ENCODE measurements around the gene MLKL. TPM values are rescaled to one million over a fixed set of nuclear protein-coding genes. Genes with fewer than 3 reads are reported as not detected.

Gene MLKL
- total and polyA plus RNA-seq, 12 donors, result 1.7 to 11.1 (median 3.9) TPM

GRCh38 chr16:74739275-74739674 lies 38.6 kb upstream of the MLKL start:
- no peaks in the 10 kb centered on the region for H3K9me3 ChIP-seq
- ATAC-seq, result no peak
- no peak for DNase-seq
- peaks cover 0 to 3% (median 0%) of the 10 kb centered on the region in 9 donors for H3K4me1 ChIP-seq
- no peaks in the 10 kb centered on the region for H3K36me3 ChIP-seq
- 69 to 78% methylated on average over 6 of the region's 6 CpGs for WGBS, 2 donors
- intact Hi-C loops (cut with DNase I), result no loop called here
- H3K27ac ChIP-seq, result no peak overlapping the region
- TF ChIP-seq CTCF (IDR thresholded peaks at IDR 0.05), result no peak
- H3K27me3 ChIP-seq, result peaks cover 0 to 47% (median 19%) of the 10 kb centered on the region in 7 donors
- no peak overlapping the region for H3K4me3 ChIP-seq

GRCh38 chr16:74738816-74739215 lies 38.2 kb upstream of the MLKL start:
- no peak for DNase-seq

GRCh38 chr16:74738113-74738541 lies 37.5 kb upstream of the MLKL start:
- 39 to 41% methylated on average over 10 of the region's 10 CpGs for WGBS, 2 donors
- no peak for TF ChIP-seq CTCF (IDR thresholded peaks at IDR 0.05)
- peaks cover 0 to 52% (median 23%) of the 10 kb centered on the region in 7 donors for H3K27me3 ChIP-seq
- no peaks in the 10 kb centered on the region for H3K9me3 ChIP-seq
- DNase-seq (no peak), ATAC-seq (no peak)
- H3K36me3 ChIP-seq, result no peaks in the 10 kb centered on the region
- H3K27ac ChIP-seq, result no peak overlapping the region
- H3K4me1 ChIP-seq, result peaks cover 0 to 3% (median 0%) of the 10 kb centered on the region in 9 donors
- intact Hi-C loops (cut with DNase I), result no loop called here
- no peak overlapping the region for H3K4me3 ChIP-seq

More at GRCh38 chr16:74738816-74739215, 38.2 kb upstream of the MLKL start:
- TF ChIP-seq CTCF (IDR thresholded peaks at IDR 0.05), result no peak
- Histone ChIP-seq H3K4me3 (no peak overlapping the region), H3K36me3 (no peaks in the 10 kb centered on the region), H3K9me3 (no peaks in the 10 kb centered on the region), H3K27ac (no peak overlapping the region), H3K4me1 (peaks cover 0 to 3% (median 0%) of the 10 kb centered on the region in 9 donors), H3K27me3 (peaks cover 0 to 51% (median 23%) of the 10 kb centered on the region in 7 donors)
- peak in 1 of 8 donors; percentile 15 for ATAC-seq
- WGBS, 2 donors, result 88 to 95% methylated on average over 11 of the region's 11 CpGs
- intact Hi-C loops (cut with DNase I), result no loop called here

GRCh38 chr16:74737521-74737920 lies 36.9 kb upstream of the MLKL start:
- H3K27ac ChIP-seq, result no peak overlapping the region
- WGBS, 2 donors, result 80 to 85% methylated on average over 6 of the region's 6 CpGs
- DNase-seq (no peak), ATAC-seq (no peak)
- intact Hi-C loops (cut with DNase I), result no loop called here
- H3K36me3 ChIP-seq, result no peaks in the 10 kb centered on the region
- no peak for TF ChIP-seq CTCF (IDR thresholded peaks at IDR 0.05)
- H3K27me3 ChIP-seq, result peaks cover 0 to 52% (median 23%) of the 10 kb centered on the region in 7 donors
- peaks cover 0 to 3% (median 0%) of the 10 kb centered on the region in 9 donors for H3K4me1 ChIP-seq
- no peak overlapping the region for H3K4me3 ChIP-seq
- H3K9me3 ChIP-seq, result no peaks in the 10 kb centered on the region

Data from heart right ventricle (tissue), 16 donors.